ENCODE measurements around the gene HECTD4.

The HECTD4 gene

GRCh38 chr12:112194601-112195247 is 187.5 kb downstream of the HECTD4 start:
- no peak overlapping the region for H3K4me3 ChIP-seq (ENCODE audit: control insufficient read depth, low read depth, low read length)
- no peak for TF ChIP-seq CTCF (conservative IDR thresholded peaks at IDR 0.05; ENCODE audit: control insufficient read depth, insufficient read depth, low read depth, low read length)
- DNase-seq (ENCODE audit: low read depth), result no peak

GRCh38 chr12:112192475-112192874 is 189.8 kb downstream of the HECTD4 start:
- no peak overlapping the region for H3K4me3 ChIP-seq (ENCODE audit: control insufficient read depth, low read depth, low read length)
- TF ChIP-seq CTCF (conservative IDR thresholded peaks at IDR 0.05; ENCODE audit: control insufficient read depth, insufficient read depth, low read depth, low read length), result no peak
- DNase-seq (ENCODE audit: low read depth), result no peak

- no peak for DNase-seq (ENCODE audit: low read depth)
- H3K4me3 ChIP-seq (ENCODE audit: control insufficient read depth, low read depth, low read length), result no peak overlapping the region
- no peak for TF ChIP-seq CTCF (conservative IDR thresholded peaks at IDR 0.05; ENCODE audit: control insufficient read depth, insufficient read depth, low read depth, low read length)
Observed at GRCh38 chr12:112191840-112192321, 190.3 kb downstream of the HECTD4 start.

- TF ChIP-seq CTCF (conservative IDR thresholded peaks at IDR 0.05; ENCODE audit: control insufficient read depth, insufficient read depth, low read depth, low read length), result no peak
- DNase-seq (ENCODE audit: low read depth), result no peak
- H3K4me3 ChIP-seq (ENCODE audit: control insufficient read depth, low read depth, low read length), result no peak overlapping the region
Observed at GRCh38 chr12:112191201-112191600, 191.0 kb downstream of the HECTD4 start.

GRCh38 chr12:112190231-112191025 is 191.8 kb downstream of the HECTD4 start:
- no peak overlapping the region for H3K4me3 ChIP-seq (ENCODE audit: control insufficient read depth, low read depth, low read length)
- no peak for TF ChIP-seq CTCF (conservative IDR thresholded peaks at IDR 0.05; ENCODE audit: control insufficient read depth, insufficient read depth, low read depth, low read length)
- DNase-seq (ENCODE audit: low read depth), result no peak

- no peak for DNase-seq (ENCODE audit: low read depth)
- no peak for TF ChIP-seq CTCF (conservative IDR thresholded peaks at IDR 0.05; ENCODE audit: control insufficient read depth, insufficient read depth, low read depth, low read length)
- no peak overlapping the region for H3K4me3 ChIP-seq (ENCODE audit: control insufficient read depth, low read depth, low read length)
Observed at GRCh38 chr12:112188130-112188830, 194.0 kb downstream of the HECTD4 start.

Data from fibroblast of mammary gland (primary cell).